Astrocyte (in vitro differentiated cells and primary cell): ENCODE data around the gene OR6C4.

Experiments used
- EZH2 ChIP-seq: IDR thresholded peaks from 2 replicates; pipeline ENCODE4 v1.6.1; 2012; ENCODE audit warnings: mild to moderate bottlenecking, low read length, inconsistent platforms; ENCODE audit not compliant: insufficient read depth
- TF ChIP-seq, protein P1 (sequence below): IDR thresholded peaks from 2 replicates; pipeline ENCODE4 v1.5.1; 2011; ENCODE audit warnings: low read depth, mild to moderate bottlenecking, inconsistent platforms, low read length, moderate library complexity; ENCODE audit not compliant: insufficient read depth

DNA sequence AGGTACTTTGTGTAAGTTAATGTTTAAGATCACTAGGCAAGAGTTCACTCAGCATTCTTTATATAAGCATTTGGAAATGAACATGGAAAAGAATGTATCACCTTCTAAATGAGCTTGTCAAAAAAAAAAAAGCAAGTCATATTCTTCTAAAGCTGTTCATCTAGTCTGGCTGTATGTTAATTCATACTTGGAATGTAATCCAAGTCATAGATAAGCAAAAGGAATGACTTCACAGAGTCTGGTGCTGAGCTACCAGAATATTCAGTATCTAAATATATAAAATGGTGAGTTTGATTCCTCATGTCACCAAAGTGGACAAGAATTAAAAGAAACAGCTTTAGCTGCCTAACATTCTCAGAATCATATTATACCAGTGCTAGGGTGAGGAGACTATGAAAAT lies 4.9 kb downstream of the OR6C4 start:
- TF ChIP-seq, protein P1, sequence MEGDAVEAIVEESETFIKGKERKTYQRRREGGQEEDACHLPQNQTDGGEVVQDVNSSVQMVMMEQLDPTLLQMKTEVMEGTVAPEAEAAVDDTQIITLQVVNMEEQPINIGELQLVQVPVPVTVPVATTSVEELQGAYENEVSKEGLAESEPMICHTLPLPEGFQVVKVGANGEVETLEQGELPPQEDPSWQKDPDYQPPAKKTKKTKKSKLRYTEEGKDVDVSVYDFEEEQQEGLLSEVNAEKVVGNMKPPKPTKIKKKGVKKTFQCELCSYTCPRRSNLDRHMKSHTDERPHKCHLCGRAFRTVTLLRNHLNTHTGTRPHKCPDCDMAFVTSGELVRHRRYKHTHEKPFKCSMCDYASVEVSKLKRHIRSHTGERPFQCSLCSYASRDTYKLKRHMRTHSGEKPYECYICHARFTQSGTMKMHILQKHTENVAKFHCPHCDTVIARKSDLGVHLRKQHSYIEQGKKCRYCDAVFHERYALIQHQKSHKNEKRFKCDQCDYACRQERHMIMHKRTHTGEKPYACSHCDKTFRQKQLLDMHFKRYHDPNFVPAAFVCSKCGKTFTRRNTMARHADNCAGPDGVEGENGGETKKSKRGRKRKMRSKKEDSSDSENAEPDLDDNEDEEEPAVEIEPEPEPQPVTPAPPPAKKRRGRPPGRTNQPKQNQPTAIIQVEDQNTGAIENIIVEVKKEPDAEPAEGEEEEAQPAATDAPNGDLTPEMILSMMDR: no peak
- TF ChIP-seq EZH2: no peak
